Measurements from ENCODE around the gene C17orf100.

DNA sequence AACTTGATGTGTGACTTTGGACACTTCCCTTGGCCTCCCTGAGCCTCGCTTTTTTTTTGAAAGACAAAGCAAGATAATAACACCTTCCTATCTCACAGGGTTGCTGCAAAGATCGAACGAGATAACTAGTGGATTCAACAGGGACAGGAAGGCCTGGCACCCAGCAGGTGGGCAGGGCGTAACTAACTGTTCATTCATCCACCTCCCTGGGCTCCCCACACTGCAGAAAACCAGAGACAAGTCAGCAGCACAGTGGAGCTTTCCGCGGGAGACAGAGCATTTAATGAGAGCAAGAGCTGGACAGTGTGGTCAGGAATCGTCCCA, 32.9 kb downstream of the C17orf100 start:
- TF ChIP-seq CTCF (IDR thresholded peaks at IDR 0.05; ENCODE audit: low read depth, low read length, missing input control) (no peak), REST (IDR thresholded peaks at IDR 0.05) (no peak), TAF1 (conservative IDR thresholded peaks at IDR 0.05) (no peak), YY1 (IDR thresholded peaks at IDR 0.05) (no peak)
